Heart right ventricle (tissue), 16 donors: Measurements from ENCODE around the gene AP3B2. TPM values are rescaled to one million over a fixed set of nuclear protein-coding genes. Genes with fewer than 3 reads are reported as not detected.
A peak's percentile ranks its signal among the peaks of the same experiment; 100 is the strongest.

Experiments
- ATAC-seq, 8 donors: fragments of 200-7000 bp; cut with Tn5 transposase; one replicate each; pipeline ENCODE4 v1.9.1; 2020; ENCODE audit warnings: mild to moderate bottlenecking in 8 of 8, moderate library complexity in 8 of 8, moderate number of reproducible peaks in 1 of 8
- DNase-seq, 2 donors: peaks; one replicate each; pipeline ENCODE4 v3.0.0-alpha.2; 2020
- H3K27ac ChIP-seq, 10 donors: fragments of 200-600 bp; sonication (generic) in 2 of 10; one replicate each; pipeline versions ENCODE4 v1.5.0 to v1.8.0; 2020 to 2022; ENCODE audit warnings: mild to moderate bottlenecking in 3 of 10
- H3K27me3 ChIP-seq, 7 donors: fragments of 200-600 bp; one replicate each; pipeline ENCODE4 v1.8.0; 2021 to 2022; ENCODE audit warnings: mild to moderate bottlenecking in 2 of 7
- H3K36me3 ChIP-seq, 9 donors: fragments of 200-600 bp; sonication (generic) in 1 of 9; one replicate each; pipeline versions ENCODE4 v1.5.0 to v1.8.0; 2020 to 2022; ENCODE audit warnings: mild to moderate bottlenecking in 2 of 9
- H3K4me1 ChIP-seq, 9 donors: fragments of 200-600 bp; sonication (generic) in 1 of 9; one replicate each; pipeline versions ENCODE4 v1.5.0 to v1.8.0; 2020 to 2022; ENCODE audit warnings: mild to moderate bottlenecking in 4 of 9
- H3K4me3 ChIP-seq, 10 donors: fragments of 200-600 bp; sonication (generic) in 2 of 10; one replicate each; pipeline versions ENCODE4 v1.5.0 to v1.8.0; 2020 to 2022; ENCODE audit warnings: mild to moderate bottlenecking in 7 of 10, moderate library complexity in 2 of 10
- H3K9me3 ChIP-seq, 11 donors: fragments of 200-600 bp in 10 of 11; sonication (generic) in 2 of 11; one replicate each; pipeline versions ENCODE4 v1.5.0 to v1.8.0; 2013 to 2022; ENCODE audit warnings: mild to moderate bottlenecking in 2 of 11, control low read depth in 1 of 11, moderate library complexity in 1 of 11
- CTCF ChIP-seq, 9 donors: fragments of 200-600 bp; sonication (generic) in 2 of 9; IDR thresholded peaks; one replicate each; pipeline versions ENCODE4 v1.5.0 to v1.8.0; 2021 to 2022; ENCODE audit warnings: antibody characterized with exemption in 9 of 9, mild to moderate bottlenecking in 5 of 9, moderate library complexity in 1 of 9
- whole genome bisulfite sequencing, 2 donors: extraction: QIAGEN DNeasy Blood & Tissue Kit; methylation state at CpG; one replicate each; pipeline ENCODE4 v1.1.7; 2013; ENCODE audit warnings: inconsistent platforms in 1 of 2; 5-methylcytosine and 5-hydroxymethylcytosine counted together
- intact Hi-C, 10 donors: fragments of 100-400 bp; cut with DNase I; formaldehyde crosslinking; loops; one replicate each; pipeline versions ENCODE4 v1.11.1 to v1.14.2; 2022
- polyA plus RNA-seq, 2 donors: library from polyadenylated mRNA; stranded (reverse); fragments of 200-250 nt; gene quantifications; one replicate each; pipeline ENCODE4 v1.2.3, GENCODE V29; 2013
- total RNA-seq, 10 donors: library from RNA; stranded (reverse); fragmentation: NEBNext Ultra II Directional in 3 of 10; extraction: Animal tissue kit (Norgen Biotek cat#: 25700) in 3 of 10; gene quantifications; one replicate each; pipeline versions ENCODE4 v1.2.1 to v1.2.4, GENCODE V29; 2021 to 2023
- donor health status: Arrhythmogenic right ventricular cardiomyopathy.
- donor health status: ischemic (EF 13 %, LVEDD 7.1; RV severe dilation, severe dysfunction).
- donor health status: healthy with polysubstance abuse.
- donor health status: DM: no; HTN: yes; CAD: no.
- donor health status: DM: no; HTN: no; CAD: no.
- donor health status: ischemic (EF 25% LVEDD 6.9; RV normal size, moderate dysfunction).
- donor health status: ischemic (EF 25% LVEDD 5.7; RV mildly dilated, moderate dysfunction).
- donor health status: healthy.
- donor health status: DM: yes; HTN: yes; CAD: no.
- donor health status: Ischemic cardiomyopathy.
- donor health status: ischemic (EF 35%, LVEDD 5.7; RV mildly dilated, moderate dysfunction).
- donor health status: nonischemic (EF 11% LVEDD 7.7; RV severe dilation, severe dysfunction).
- donor health status: DM: yes; HTN: yes; CAD: no.
- donor health status: PGD.
- donor health status: ischemic (EF 29% LVEDD 5.4; RV normal size, mild dysfunction).
- donor health status: nonischemic (EF 23%, LVEDD 6.1; RV moderate dilation, normal function).

Gene AP3B2
- total and polyA plus RNA-seq, 12 donors, result 0.12 to 1.4 (median 0.40) TPM; not detected in 4

- Histone ChIP-seq H3K9me3 (no peaks in the 10 kb centered on the region), H3K4me3 (peak overlapping the region; percentile 53 to 92 (median 70)), H3K36me3 (peaks cover 0 to 30% (median 9%) of the 10 kb centered on the region in 9 donors), H3K27ac (peak overlapping the region; percentile 77 to 94 (median 84)), H3K27me3 (no peaks in the 10 kb centered on the region), H3K4me1 (peaks cover 2 to 28% (median 24%) of the 10 kb centered on the region in 9 donors)
- 0% methylated on average over 47 of the region's 47 CpGs for WGBS, 2 donors
- TF ChIP-seq CTCF (IDR thresholded peaks at IDR 0.05), result no peak
- peak; percentile 97 to 99 (median 98) for ATAC-seq
- intact Hi-C loops, result loop anchor here in 5 of 10 donors (5.0 to 10.0 kb wide), 5 partner anchors 55 to 215 kb away; partner anchors contain the start of genes FSD2 (in 3 of the 5), RPS17 (in 3 of the 5) and WHAMM (in 3 of the 5)
- peak; percentile 90 to 92 for DNase-seq
Measured at GRCh38 chr15:82749951-82750830, 40.5 kb upstream of the AP3B2 start.

GRCh38 chr15:82748315-82748714, 38.6 kb upstream of the AP3B2 start:
- Histone ChIP-seq H3K9me3 (no peaks in the 10 kb centered on the region), H3K4me1 (peaks cover 2 to 28% (median 22%) of the 10 kb centered on the region in 9 donors), H3K36me3 (peaks cover 0 to 12% (median 0%) of the 10 kb centered on the region in 9 donors), H3K4me3 (no peak overlapping the region), H3K27ac (no peak overlapping the region), H3K27me3 (no peaks in the 10 kb centered on the region)
- no peak for ATAC-seq
- intact Hi-C loops, result loop anchor here in 3 of 10 donors (5.0 to 10.0 kb wide), 3 partner anchors 204 to 214 kb away; partner anchors contain the start of gene RPS17 (in 2 of the 3)
- no peak for DNase-seq
- TF ChIP-seq CTCF (IDR thresholded peaks at IDR 0.05), result no peak

GRCh38 chr15:82743810-82744209, 34.1 kb upstream of the AP3B2 start:
- Histone ChIP-seq H3K9me3 (no peaks in the 10 kb centered on the region), H3K27me3 (no peaks in the 10 kb centered on the region), H3K36me3 (no peaks in the 10 kb centered on the region), H3K4me1 (no peaks in the 10 kb centered on the region), H3K4me3 (no peak overlapping the region), H3K27ac (no peak overlapping the region)
- no peak for ATAC-seq
- WGBS, 2 donors, result 83 to 88% methylated on average over 1 of the region's 1 CpG
- intact Hi-C loops, result loop anchor here in 3 of 10 donors (5.0 to 10.0 kb wide), 3 partner anchors 58 to 209 kb away; partner anchors contain the start of gene RPS17 (in 1 of the 3)
- no peak for TF ChIP-seq CTCF (IDR thresholded peaks at IDR 0.05)
- no peak for DNase-seq

- Histone ChIP-seq H3K27me3 (no peaks in the 10 kb centered on the region), H3K4me3 (no peak overlapping the region), H3K36me3 (peaks cover 0 to 9% (median 0%) of the 10 kb centered on the region in 9 donors), H3K4me1 (no peaks in the 10 kb centered on the region), H3K27ac (no peak overlapping the region), H3K9me3 (no peaks in the 10 kb centered on the region)
- ATAC-seq (no peak), DNase-seq (no peak)
- intact Hi-C loops, result loop anchor here in 3 of 10 donors (5.0 to 10.0 kb wide), 3 partner anchors 60 to 207 kb away; partner anchors contain the start of gene RPS17 (in 1 of the 3)
- 85 to 87% methylated on average over 3 of the region's 3 CpGs for WGBS, 2 donors
- no peak for TF ChIP-seq CTCF (IDR thresholded peaks at IDR 0.05)
Measured at GRCh38 chr15:82742134-82742533, 32.5 kb upstream of the AP3B2 start.
